ENCODE measurements around the gene MAGED1. TPM values are rescaled to one million over a fixed set of nuclear protein-coding genes. Genes with fewer than 3 reads are reported as not detected.
A peak's percentile ranks its signal among the peaks of the same experiment; 100 is the strongest.

Gene MAGED1
- total and polyA plus RNA-seq, 10 donors = 18.8 to 75.5 (median 51.9) TPM

- Histone ChIP-seq H3K4me3 (no peak overlapping the region), H3K36me3 (no peaks in the 10 kb centered on the region), H3K27me3 (replicated peaks in 1 of 7) (no peaks in the 10 kb centered on the region), H3K27ac (no peak overlapping the region), H3K4me1 (no peaks in the 10 kb centered on the region), H3K9me3 (no peaks in the 10 kb centered on the region)
- DNase-seq = no peak
- TF ChIP-seq POLR2A (IDR thresholded peaks at IDR 0.05) (no peak), CTCF (IDR thresholded peaks at IDR 0.05 in 8 of 11, conservative IDR thresholded peaks at IDR 0.05 in 3 of 11) (no peak), POLR2AphosphoS5 (IDR thresholded peaks at IDR 0.05) (no peak)
- intact Hi-C loops (cut with DNase I; ENCODE audit: low total_unique reads) = no loop called here
- WGBS, 5 donors = 95 to 100% (median 100%) methylated on average over 1 of the region's 1 CpG
These were observed 15.4 kb upstream of the MAGED1 start for GRCh38 chrX:51878056-51878455.

DNA sequence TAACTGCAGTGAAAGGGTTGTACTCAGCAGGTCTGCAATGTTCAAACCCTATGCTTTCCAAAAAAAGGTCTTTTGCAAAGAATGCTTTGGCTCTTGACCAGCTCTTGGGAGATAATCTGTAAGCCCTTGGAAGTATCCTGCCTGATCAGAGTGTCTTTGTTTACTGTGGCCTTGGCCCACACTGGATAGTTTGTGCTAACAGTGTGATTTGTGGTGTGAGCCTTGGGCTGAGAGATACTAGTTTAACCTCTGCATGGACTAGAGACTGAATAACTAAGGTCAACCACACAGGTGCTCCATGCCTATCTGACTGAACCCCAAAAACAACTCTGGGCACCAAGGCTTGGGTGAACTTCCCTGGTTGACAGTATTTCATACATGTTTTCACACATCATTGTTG lies 3.6 kb upstream of the MAGED1 start:
- intact Hi-C loops (cut with DNase I; ENCODE audit: low total_unique reads) = no loop called here
- H3K27me3 ChIP-seq (replicated peaks in 1 of 7) = no peaks in the 10 kb centered on the region
- no peak for DNase-seq
- TF ChIP-seq POLR2A (IDR thresholded peaks at IDR 0.05) = no peak
- no peak for TF ChIP-seq CTCF (IDR thresholded peaks at IDR 0.05 in 8 of 11, conservative IDR thresholded peaks at IDR 0.05 in 3 of 11)
- TF ChIP-seq POLR2AphosphoS5 (IDR thresholded peaks at IDR 0.05) = no peak
- peaks cover 0 to 23% (median 10%) of the 10 kb centered on the region in 6 donors for H3K4me1 ChIP-seq
- no peaks in the 10 kb centered on the region for H3K9me3 ChIP-seq
- peak overlapping the region in 1 of 8 donors; percentile 1 for H3K27ac ChIP-seq
- H3K4me3 ChIP-seq = no peak overlapping the region
- H3K36me3 ChIP-seq = no peaks in the 10 kb centered on the region

GRCh38 chrX:51891245-51891644 lies 2.2 kb upstream of the MAGED1 start:
- no peak overlapping the region for H3K4me3 ChIP-seq
- H3K36me3 ChIP-seq = peaks cover 0 to under 1% (median 0%) of the 10 kb centered on the region in 6 donors
- H3K27ac ChIP-seq = peak overlapping the region in 2 of 8 donors; percentile 35 to 76
- 76 to 100% (median 97%) methylated on average over 1 of the region's 1 CpG for WGBS, 5 donors
- intact Hi-C loops (cut with DNase I; ENCODE audit: low total_unique reads) = no loop called here
- peaks cover 0 to 28% (median 10%) of the 10 kb centered on the region in 6 donors for H3K4me1 ChIP-seq
- H3K27me3 ChIP-seq (replicated peaks in 1 of 7) = no peaks in the 10 kb centered on the region
- TF ChIP-seq POLR2A (IDR thresholded peaks at IDR 0.05) (no peak), POLR2AphosphoS5 (IDR thresholded peaks at IDR 0.05) (no peak), CTCF (IDR thresholded peaks at IDR 0.05 in 8 of 11, conservative IDR thresholded peaks at IDR 0.05 in 3 of 11) (no peak)
- DNase-seq = no peak
- no peaks in the 10 kb centered on the region for H3K9me3 ChIP-seq

DNA sequence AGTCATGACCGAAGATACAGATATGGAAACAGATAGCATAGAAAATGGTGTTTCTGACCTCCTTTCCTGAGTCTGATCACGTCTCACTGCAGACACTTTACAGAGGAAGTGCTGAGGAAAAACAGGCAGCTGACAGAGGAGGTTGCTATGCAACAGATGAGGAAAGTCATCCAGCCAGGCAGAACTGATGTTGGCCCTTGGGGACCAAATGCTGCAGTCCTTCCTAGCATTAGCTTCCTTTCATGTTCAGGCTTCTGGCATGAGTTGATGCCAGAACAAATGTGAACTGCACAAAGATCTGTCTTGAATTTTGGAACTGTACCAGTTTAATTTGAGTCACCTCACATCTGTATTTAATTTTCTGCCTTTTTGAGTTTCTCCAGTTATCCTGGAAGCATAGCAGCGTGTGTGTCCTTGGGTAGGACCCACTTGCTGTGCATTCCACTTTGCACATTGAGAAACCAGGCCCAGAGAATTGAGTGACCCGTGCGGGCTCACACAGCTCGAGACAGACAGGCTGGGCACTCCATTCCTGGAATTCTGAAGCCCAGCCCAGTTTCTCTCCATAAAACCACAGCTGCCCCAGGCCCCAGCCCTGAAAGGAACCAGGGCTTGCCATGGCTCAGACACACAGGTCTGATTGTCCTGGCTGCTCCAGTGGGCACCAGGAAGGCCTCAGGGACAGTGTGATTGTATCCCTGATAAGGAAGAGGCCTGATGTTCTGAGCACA lies 1.4 kb upstream of the MAGED1 start:
- peaks cover 0 to 8% (median 0%) of the 10 kb centered on the region in 6 donors for H3K36me3 ChIP-seq
- H3K27ac ChIP-seq = peak overlapping the region in 5 of 8 donors; percentile 71 to 79 (median 76)
- intact Hi-C loops (cut with DNase I; ENCODE audit: low total_unique reads) = no loop called here
- WGBS, 5 donors = 22 to 61% (median 55%) methylated on average over 3 to 6 of the region's 6 CpGs
- no peaks in the 10 kb centered on the region for H3K9me3 ChIP-seq
- TF ChIP-seq POLR2A (IDR thresholded peaks at IDR 0.05) (no peak), CTCF (IDR thresholded peaks at IDR 0.05 in 8 of 11, conservative IDR thresholded peaks at IDR 0.05 in 3 of 11) (no peak)
- DNase-seq = no peak
- H3K4me1 ChIP-seq = peaks cover 0 to 28% (median 10%) of the 10 kb centered on the region in 6 donors
- H3K27me3 ChIP-seq (replicated peaks in 1 of 7) = no peaks in the 10 kb centered on the region
- H3K4me3 ChIP-seq = no peak overlapping the region
